ENCODE measurements around the gene EDN1. TPM values are rescaled to one million over a fixed set of nuclear protein-coding genes. Genes with fewer than 3 reads are reported as not detected.

EDN1 gene
- polyA plus RNA-seq, 1 experiment = 4.0 TPM

GRCh38 chr6:12263403-12263802 lies 26.8 kb upstream of the EDN1 start:
- Histone ChIP-seq H3K4me3 (ENCODE audit: low read depth, low read length) (no peak overlapping the region), H3K36me3 (ENCODE audit: control insufficient read depth, insufficient read depth, low read length) (no peaks in the 10 kb centered on the region), H3K27me3 (ENCODE audit: control insufficient read depth, insufficient read depth, low read length) (no peaks in the 10 kb centered on the region)
- CTCF ChIA-PET = interaction anchor here (0.9 to 1.5 kb wide), 3 partner anchors 11 to 24 kb away, joined by 4 to 5 read pairs (median 4); no protein-coding TSS in a partner anchor
- TF ChIP-seq CTCF (IDR thresholded peaks at IDR 0.05; ENCODE audit: insufficient read depth, low read depth, low read length) = no peak
- no peak for DNase-seq (ENCODE audit: low read depth)
- POLR2A ChIA-PET = no interaction called here

GRCh38 chr6:12264671-12265070 lies 25.5 kb upstream of the EDN1 start:
- ChIA-PET CTCF (interaction anchor here (1.6 kb wide), 1 partner anchor 25 kb away, joined by 5 read pairs; the partner anchor contains the start of gene EDN1), POLR2A (no interaction called here)
- TF ChIP-seq CTCF (IDR thresholded peaks at IDR 0.05; ENCODE audit: insufficient read depth, low read depth, low read length) = no peak
- no peak for DNase-seq (ENCODE audit: low read depth)
- H3K27me3 ChIP-seq (ENCODE audit: control insufficient read depth, insufficient read depth, low read length) = no peaks in the 10 kb centered on the region
- no peak overlapping the region for H3K4me3 ChIP-seq (ENCODE audit: low read depth, low read length)
- no peaks in the 10 kb centered on the region for H3K36me3 ChIP-seq (ENCODE audit: control insufficient read depth, insufficient read depth, low read length)

GRCh38 chr6:12265296-12265695 lies 24.9 kb upstream of the EDN1 start:
- CTCF ChIA-PET = interaction anchor here (1.6 kb wide), 1 partner anchor 25 kb away, joined by 5 read pairs; the partner anchor contains the start of gene EDN1
- H3K36me3 ChIP-seq (ENCODE audit: control insufficient read depth, insufficient read depth, low read length) = no peaks in the 10 kb centered on the region
- no peak overlapping the region for H3K4me3 ChIP-seq (ENCODE audit: low read depth, low read length)
- DNase-seq (ENCODE audit: low read depth) = no peak
- H3K27me3 ChIP-seq (ENCODE audit: control insufficient read depth, insufficient read depth, low read length) = no peaks in the 10 kb centered on the region
- no peak for TF ChIP-seq CTCF (IDR thresholded peaks at IDR 0.05; ENCODE audit: insufficient read depth, low read depth, low read length)
- POLR2A ChIA-PET = no interaction called here

- no peaks in the 10 kb centered on the region for H3K27me3 ChIP-seq (ENCODE audit: control insufficient read depth, insufficient read depth, low read length)
- ChIA-PET CTCF (interaction anchor here (1.0 to 1.6 kb wide), 2 partner anchors 17 to 24 kb away, joined by 3 to 5 read pairs; partner anchors contain the start of gene EDN1), POLR2A (no interaction called here)
- H3K4me3 ChIP-seq (ENCODE audit: low read depth, low read length) = no peak overlapping the region
- DNase-seq (ENCODE audit: low read depth) = no peak
- TF ChIP-seq CTCF (IDR thresholded peaks at IDR 0.05; ENCODE audit: insufficient read depth, low read depth, low read length) = no peak
- H3K36me3 ChIP-seq (ENCODE audit: control insufficient read depth, insufficient read depth, low read length) = no peaks in the 10 kb centered on the region
Measured at GRCh38 chr6:12265791-12266190, 24.4 kb upstream of the EDN1 start.

GRCh38 chr6:12266571-12266970 lies 23.6 kb upstream of the EDN1 start:
- no peak for TF ChIP-seq CTCF (IDR thresholded peaks at IDR 0.05; ENCODE audit: insufficient read depth, low read depth, low read length)
- POLR2A ChIA-PET = no interaction called here
- no peaks in the 10 kb centered on the region for H3K36me3 ChIP-seq (ENCODE audit: control insufficient read depth, insufficient read depth, low read length)
- no peak for DNase-seq (ENCODE audit: low read depth)
- no peaks in the 10 kb centered on the region for H3K27me3 ChIP-seq (ENCODE audit: control insufficient read depth, insufficient read depth, low read length)
- no peak overlapping the region for H3K4me3 ChIP-seq (ENCODE audit: low read depth, low read length)
- CTCF ChIA-PET = interaction anchor here (1.0 kb wide), 1 partner anchor 18 kb away, joined by 3 read pairs; no protein-coding TSS in a partner anchor

Data from BJ (cell line).